ENCODE data around the gene AUTS2. TPM values are rescaled to one million over a fixed set of nuclear protein-coding genes. Genes with fewer than 3 reads are reported as not detected.

AUTS2 gene
- polyA plus RNA-seq, 1 donor (not counting 4 experiments of a cell fraction or from before 2014, with no cell fraction given), result 4.7 TPM

- H3K27me3 ChIP-seq (ENCODE audit: control insufficient read depth, extremely low read depth, insufficient read depth, low read length), result no peaks in the 10 kb centered on the region
- no peak overlapping the region for H3K27ac ChIP-seq (ENCODE audit: control insufficient read depth, insufficient read depth, low read length)
- H4K20me1 ChIP-seq (ENCODE audit: control insufficient read depth, extremely low read depth, insufficient read depth, low read length), result no peaks in the 10 kb centered on the region
- H3K36me3 ChIP-seq (ENCODE audit: control insufficient read depth in 2 of 2, extremely low read depth in 1 of 2, insufficient read depth in 2 of 2, low read length in 2 of 2), result no peaks in the 10 kb centered on the region
- DNase-seq (ENCODE audit: low read depth, low spot score) (no peak), FAIRE-seq (peak; percentile 56)
- H3K9ac ChIP-seq (ENCODE audit: control insufficient read depth, extremely low read depth, insufficient read depth, low read length), result no peak overlapping the region
- H2AFZ ChIP-seq (ENCODE audit: control insufficient read depth, low read length), result no peak overlapping the region
- TF ChIP-seq, protein P1, sequence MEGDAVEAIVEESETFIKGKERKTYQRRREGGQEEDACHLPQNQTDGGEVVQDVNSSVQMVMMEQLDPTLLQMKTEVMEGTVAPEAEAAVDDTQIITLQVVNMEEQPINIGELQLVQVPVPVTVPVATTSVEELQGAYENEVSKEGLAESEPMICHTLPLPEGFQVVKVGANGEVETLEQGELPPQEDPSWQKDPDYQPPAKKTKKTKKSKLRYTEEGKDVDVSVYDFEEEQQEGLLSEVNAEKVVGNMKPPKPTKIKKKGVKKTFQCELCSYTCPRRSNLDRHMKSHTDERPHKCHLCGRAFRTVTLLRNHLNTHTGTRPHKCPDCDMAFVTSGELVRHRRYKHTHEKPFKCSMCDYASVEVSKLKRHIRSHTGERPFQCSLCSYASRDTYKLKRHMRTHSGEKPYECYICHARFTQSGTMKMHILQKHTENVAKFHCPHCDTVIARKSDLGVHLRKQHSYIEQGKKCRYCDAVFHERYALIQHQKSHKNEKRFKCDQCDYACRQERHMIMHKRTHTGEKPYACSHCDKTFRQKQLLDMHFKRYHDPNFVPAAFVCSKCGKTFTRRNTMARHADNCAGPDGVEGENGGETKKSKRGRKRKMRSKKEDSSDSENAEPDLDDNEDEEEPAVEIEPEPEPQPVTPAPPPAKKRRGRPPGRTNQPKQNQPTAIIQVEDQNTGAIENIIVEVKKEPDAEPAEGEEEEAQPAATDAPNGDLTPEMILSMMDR (optimal IDR thresholded peaks at IDR 0.05 in 1 of 3, IDR thresholded peaks at IDR 0.05 in 1 of 3, conservative IDR thresholded peaks at IDR 0.05 in 1 of 3; ENCODE audit: extremely low read depth in 1 of 3, insufficient read depth in 2 of 3, low read length in 3 of 3), result no peak
- no peak for TF ChIP-seq EZH2 (IDR thresholded peaks at IDR 0.05; ENCODE audit: low read length)
- dilution Hi-C loops (cut with MboI; ENCODE audit: extremely low pct_ligation_motif_present, low sequenced_read_pairs), result no loop called here
- H3K4me3 ChIP-seq (ENCODE audit: control insufficient read depth in 2 of 3, extremely low read depth in 1 of 3, insufficient read depth in 2 of 3, low read depth in 1 of 3, low read length in 3 of 3), result no peak overlapping the region
- no peaks in the 10 kb centered on the region for H3K79me2 ChIP-seq (ENCODE audit: control insufficient read depth, insufficient read depth, low read length)
- no peaks in the 10 kb centered on the region for H3K9me3 ChIP-seq (ENCODE audit: control insufficient read depth, low read depth, low read length)
- H3K4me2 ChIP-seq (ENCODE audit: control insufficient read depth, extremely low read depth, insufficient read depth, low read depth, low read length), result no peak overlapping the region
- H3K9me1 ChIP-seq (ENCODE audit: control insufficient read depth, extremely low read depth, insufficient read depth, low read length), result no peaks in the 10 kb centered on the region
- no peaks in the 10 kb centered on the region for H3K4me1 ChIP-seq (ENCODE audit: control insufficient read depth, extremely low read depth, insufficient read depth, low read length)
These were observed 470.3 kb downstream of the AUTS2 start for GRCh38 chr7:70068531-70068930.

DNA sequence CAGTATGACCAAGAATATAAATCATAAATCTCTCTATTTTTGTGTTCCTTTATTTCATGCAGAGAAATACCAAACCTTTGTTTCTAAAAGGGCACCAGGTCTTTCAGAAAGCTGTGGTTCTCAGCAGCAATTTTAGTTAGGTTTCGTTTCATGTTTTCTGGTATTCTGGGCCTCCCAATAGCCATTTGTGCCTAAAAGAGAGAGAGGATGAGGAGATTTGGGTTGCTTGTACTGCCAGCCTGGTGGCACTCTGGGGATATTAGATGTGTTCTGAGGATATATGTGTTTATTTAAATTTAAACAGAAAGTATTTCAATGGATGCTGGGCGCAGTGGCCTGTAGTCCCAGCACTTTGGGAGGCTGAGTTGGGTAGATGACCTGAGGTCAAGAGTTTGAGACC lies 471.7 kb downstream of the AUTS2 start:
- TF ChIP-seq, protein P1 (optimal IDR thresholded peaks at IDR 0.05 in 1 of 3, IDR thresholded peaks at IDR 0.05 in 1 of 3, conservative IDR thresholded peaks at IDR 0.05 in 1 of 3; ENCODE audit: extremely low read depth in 1 of 3, insufficient read depth in 2 of 3, low read length in 3 of 3), result no peak
- no peak for TF ChIP-seq EZH2 (IDR thresholded peaks at IDR 0.05; ENCODE audit: low read length)
- no peak for FAIRE-seq
- no peaks in the 10 kb centered on the region for H3K36me3 ChIP-seq (ENCODE audit: control insufficient read depth in 2 of 2, extremely low read depth in 1 of 2, insufficient read depth in 2 of 2, low read length in 2 of 2)
- no peak for DNase-seq (ENCODE audit: low read depth, low spot score)
- H4K20me1 ChIP-seq (ENCODE audit: control insufficient read depth, extremely low read depth, insufficient read depth, low read length), result no peaks in the 10 kb centered on the region
- no peaks in the 10 kb centered on the region for H3K79me2 ChIP-seq (ENCODE audit: control insufficient read depth, insufficient read depth, low read length)
- no peaks in the 10 kb centered on the region for H3K9me3 ChIP-seq (ENCODE audit: control insufficient read depth, low read depth, low read length)
- H3K4me2 ChIP-seq (ENCODE audit: control insufficient read depth, extremely low read depth, insufficient read depth, low read depth, low read length), result no peak overlapping the region
- H3K9ac ChIP-seq (ENCODE audit: control insufficient read depth, extremely low read depth, insufficient read depth, low read length), result no peak overlapping the region
- no peak overlapping the region for H2AFZ ChIP-seq (ENCODE audit: control insufficient read depth, low read length)
- dilution Hi-C loops (cut with MboI; ENCODE audit: extremely low pct_ligation_motif_present, low sequenced_read_pairs), result no loop called here
- H3K27me3 ChIP-seq (ENCODE audit: control insufficient read depth, extremely low read depth, insufficient read depth, low read length), result no peaks in the 10 kb centered on the region
- H3K4me3 ChIP-seq (ENCODE audit: control insufficient read depth in 2 of 3, extremely low read depth in 1 of 3, insufficient read depth in 2 of 3, low read depth in 1 of 3, low read length in 3 of 3), result no peak overlapping the region
- no peaks in the 10 kb centered on the region for H3K4me1 ChIP-seq (ENCODE audit: control insufficient read depth, extremely low read depth, insufficient read depth, low read length)
- H3K27ac ChIP-seq (ENCODE audit: control insufficient read depth, insufficient read depth, low read length), result no peak overlapping the region
- H3K9me1 ChIP-seq (ENCODE audit: control insufficient read depth, extremely low read depth, insufficient read depth, low read length), result no peaks in the 10 kb centered on the region
